NT2/D1 (cell line): ENCODE results near the gene MRS2.
A peak's percentile ranks its signal among the peaks of the same experiment; 100 is the strongest.

Experiments used
- DNase-seq: peaks from one replicate; pipeline ENCODE4 v3.0.0-alpha.2; 2011; ENCODE audit warnings: low read depth, low spot score
- H3K27me3 ChIP-seq: 2 replicates; pipeline ENCODE4 v1.6.0; 2011; ENCODE audit warnings: mild to moderate bottlenecking; ENCODE audit not compliant: insufficient read length, insufficient read depth
- H3K36me3 ChIP-seq: 2 replicates; pipeline ENCODE4 v1.6.1; 2011; ENCODE audit warnings: mild to moderate bottlenecking, low read length, mixed read lengths; ENCODE audit not compliant: insufficient read depth, insufficient read length
- H3K4me1 ChIP-seq: 2 replicates; pipeline ENCODE4 v1.5.1; 2011; ENCODE audit not compliant: insufficient read depth, insufficient read length
- H3K4me3 ChIP-seq: 2 replicates; pipeline ENCODE4 v1.5.1; 2011; ENCODE audit warnings: low read depth; ENCODE audit not compliant: insufficient read length
- H3K9ac ChIP-seq: 2 replicates; pipeline ENCODE4 v1.6.0; 2011; ENCODE audit warnings: low read depth; ENCODE audit not compliant: insufficient read length
- H3K9me3 ChIP-seq: 2 replicates; pipeline ENCODE4 v1.5.1; 2011; ENCODE audit warnings: mild to moderate bottlenecking, low read length; ENCODE audit not compliant: insufficient read depth
- SUZ12 ChIP-seq: IDR thresholded peaks from 2 replicates; pipeline ENCODE4 v1.6.1; 2011; ENCODE audit not compliant: insufficient read length, insufficient read depth; ENCODE audit errors: extremely low read depth
- YY1 ChIP-seq: IDR thresholded peaks from 2 replicates; pipeline ENCODE4 v1.6.1; 2011; ENCODE audit not compliant: insufficient read length, insufficient read depth
- ZNF274 ChIP-seq: IDR thresholded peaks from 2 replicates; pipeline ENCODE4 v1.6.1; 2011; ENCODE audit warnings: mild to moderate bottlenecking, low read depth, low read length

Gene MRS2

GRCh38 chr6:24426729-24427446 is 24.2 kb downstream of the MRS2 start:
- 0 out of 2 replicates have a peak, but pooled peaks cover 5% of the 10 kb centered on the region for H3K9me3 ChIP-seq
- no peak overlapping the region for H3K4me3 ChIP-seq
- TF ChIP-seq ZNF274: no peak
- no peak for TF ChIP-seq SUZ12
- no peak for TF ChIP-seq YY1
- DNase-seq: no peak
- no peak overlapping the region for H3K9ac ChIP-seq
- no peaks in the 10 kb centered on the region for H3K4me1 ChIP-seq
- H3K27me3 ChIP-seq: no peaks in the 10 kb centered on the region
- peaks cover 45% of the 10 kb centered on the region for H3K36me3 ChIP-seq

GRCh38 chr6:24428615-24429014 is 25.9 kb downstream of the MRS2 start:
- H3K4me3 ChIP-seq: no peak overlapping the region
- H3K4me1 ChIP-seq: peaks cover 2% of the 10 kb centered on the region
- H3K36me3 ChIP-seq: peaks cover 28% of the 10 kb centered on the region
- no peaks in the 10 kb centered on the region for H3K27me3 ChIP-seq
- TF ChIP-seq ZNF274 (no peak), YY1 (no peak), SUZ12 (no peak)
- 0 out of 2 replicates have a peak, but pooled peaks cover 5% of the 10 kb centered on the region for H3K9me3 ChIP-seq
- no peak for DNase-seq
- no peak overlapping the region for H3K9ac ChIP-seq

- H3K27me3 ChIP-seq: no peaks in the 10 kb centered on the region
- peaks cover 2% of the 10 kb centered on the region for H3K4me1 ChIP-seq
- no peak for TF ChIP-seq ZNF274
- TF ChIP-seq YY1: no peak
- no peak for TF ChIP-seq SUZ12
These were observed 26.4 kb downstream of the MRS2 start for GRCh38 chr6:24429146-24429545.

GRCh38 chr6:24430086-24430485 is 27.4 kb downstream of the MRS2 start:
- TF ChIP-seq ZNF274: no peak
- no peak for TF ChIP-seq SUZ12
- no peak for TF ChIP-seq YY1
- no peak for DNase-seq
- Histone ChIP-seq H3K4me3 (no peak overlapping the region), H3K9me3 (0 out of 2 replicates have a peak, but pooled peaks cover 5% of the 10 kb centered on the region), H3K27me3 (no peaks in the 10 kb centered on the region), H3K9ac (no peak overlapping the region), H3K4me1 (peaks cover 2% of the 10 kb centered on the region), H3K36me3 (peaks cover 14% of the 10 kb centered on the region)

More at GRCh38 chr6:24429146-24429545, 26.4 kb downstream of the MRS2 start:
- Histone ChIP-seq H3K9me3 (0 out of 2 replicates have a peak, but pooled peaks cover 5% of the 10 kb centered on the region), H3K9ac (no peak overlapping the region), H3K36me3 (peaks cover 23% of the 10 kb centered on the region), H3K4me3 (no peak overlapping the region)
- no peak for DNase-seq

GRCh38 chr6:24431045-24431451 is 28.3 kb downstream of the MRS2 start:
- Histone ChIP-seq H3K9ac (no peak overlapping the region), H3K36me3 (peaks cover 4% of the 10 kb centered on the region), H3K4me1 (peaks cover 2% of the 10 kb centered on the region), H3K27me3 (no peaks in the 10 kb centered on the region), H3K4me3 (no peak overlapping the region), H3K9me3 (0 out of 2 replicates have a peak, but pooled peaks cover 5% of the 10 kb centered on the region)
- peak; percentile 11 for DNase-seq
- TF ChIP-seq SUZ12: no peak
- no peak for TF ChIP-seq ZNF274
- TF ChIP-seq YY1: no peak

- Histone ChIP-seq H3K9me3 (0 out of 2 replicates have a peak, but pooled peaks cover 5% of the 10 kb centered on the region), H3K9ac (no peak overlapping the region), H3K4me3 (no peak overlapping the region), H3K36me3 (no peaks in the 10 kb centered on the region), H3K27me3 (no peaks in the 10 kb centered on the region), H3K4me1 (peaks cover 2% of the 10 kb centered on the region)
- DNase-seq: no peak
- TF ChIP-seq SUZ12: no peak
These were observed 29.9 kb downstream of the MRS2 start for GRCh38 chr6:24432611-24433010.

- TF ChIP-seq ZNF274 (no peak), YY1 (no peak), SUZ12 (no peak)
- Histone ChIP-seq H3K4me3 (no peak overlapping the region), H3K4me1 (peaks cover 2% of the 10 kb centered on the region), H3K27me3 (no peaks in the 10 kb centered on the region), H3K9me3 (no peaks in the 10 kb centered on the region), H3K36me3 (no peaks in the 10 kb centered on the region), H3K9ac (no peak overlapping the region)
- DNase-seq: no peak
These were observed 34.2 kb downstream of the MRS2 start for GRCh38 chr6:24436979-24437378.
